HUES64 (cell line): ENCODE results near the gene TSC22D1.

Source experiments
- H3K27ac ChIP-seq: 2 replicates; pipeline ENCODE4 v1.7.0; 2013; ENCODE audit warnings: low read depth, low read length, inconsistent platforms
- H3K27me3 ChIP-seq: 2 replicates; pipeline ENCODE4 v1.6.1; 2013; ENCODE audit warnings: mild to moderate bottlenecking, low read length; ENCODE audit not compliant: insufficient read depth
- H3K36me3 ChIP-seq: 2 replicates; pipeline ENCODE4 v1.6.1; 2013; ENCODE audit warnings: mild to moderate bottlenecking, low read length; ENCODE audit not compliant: insufficient read depth
- H3K4me1 ChIP-seq: 2 replicates; pipeline ENCODE4 v1.6.1; 2013; ENCODE audit warnings: mild to moderate bottlenecking, low read length, moderate library complexity; ENCODE audit not compliant: insufficient read depth
- H3K4me3 ChIP-seq: 2 replicates; pipeline ENCODE4 v1.5.1; 2013; ENCODE audit warnings: mild to moderate bottlenecking, low read length, moderate library complexity
- H3K9ac ChIP-seq: 2 replicates; pipeline ENCODE4 v1.6.1; 2013; ENCODE audit warnings: mild to moderate bottlenecking, low read depth, low read length
- H3K9me3 ChIP-seq: 2 replicates; pipeline ENCODE4 v1.6.1; 2013; ENCODE audit warnings: low read depth, low read length; ENCODE audit not compliant: insufficient read depth
- WGBS: fragments of 150-250, 120-280 bp; methylation state at CpG from one replicate; pipeline ENCODE4 v1.1.7; 2013; ENCODE audit warnings: missing lambda C conversion rate; 5-methylcytosine and 5-hydroxymethylcytosine counted together

TSC22D1 gene

GRCh38 chr13:44425815-44426078 lies 150.4 kb downstream of the TSC22D1 start:
- WGBS = 87% methylated on average over 2 of the region's 2 CpGs
- no peaks in the 10 kb centered on the region for H3K27me3 ChIP-seq
- no peak overlapping the region for H3K27ac ChIP-seq
- H3K9ac ChIP-seq = no peak overlapping the region
- H3K4me1 ChIP-seq = peaks cover under 1% of the 10 kb centered on the region; the same call in 1 of the 2 replicates
- 0 out of 2 replicates have a peak, but pooled peaks cover 2% of the 10 kb centered on the region for H3K9me3 ChIP-seq
- H3K4me3 ChIP-seq = no peak overlapping the region
- no peaks in the 10 kb centered on the region for H3K36me3 ChIP-seq

- Histone ChIP-seq H3K4me3 (no peak overlapping the region), H3K9ac (no peak overlapping the region), H3K4me1 (peaks cover 5% of the 10 kb centered on the region; the same call in 1 of the 2 replicates), H3K27me3 (no peaks in the 10 kb centered on the region), H3K27ac (no peak overlapping the region), H3K9me3 (0 out of 2 replicates have a peak, but pooled peaks cover 2% of the 10 kb centered on the region), H3K36me3 (no peaks in the 10 kb centered on the region)
- WGBS = 84% methylated on average over 9 of the region's 9 CpGs
These were observed 150.9 kb downstream of the TSC22D1 start for GRCh38 chr13:44425041-44425814.

GRCh38 chr13:44423824-44424223 lies 152.3 kb downstream of the TSC22D1 start:
- no peak overlapping the region for H3K4me3 ChIP-seq
- no peak overlapping the region for H3K27ac ChIP-seq
- WGBS = 97% methylated on average over 5 of the region's 5 CpGs
- no peaks in the 10 kb centered on the region for H3K36me3 ChIP-seq
- H3K9me3 ChIP-seq = 0 out of 2 replicates have a peak, but pooled peaks cover 2% of the 10 kb centered on the region
- H3K27me3 ChIP-seq = no peaks in the 10 kb centered on the region
- H3K4me1 ChIP-seq = peaks cover 5% of the 10 kb centered on the region; the same call in 1 of the 2 replicates
- H3K9ac ChIP-seq = no peak overlapping the region

- H3K4me1 ChIP-seq = peaks cover 7% of the 10 kb centered on the region
- no peak overlapping the region for H3K9ac ChIP-seq
- no peak overlapping the region for H3K4me3 ChIP-seq
- H3K27me3 ChIP-seq = no peaks in the 10 kb centered on the region
- 93% methylated on average over 15 of the region's 15 CpGs for WGBS
- 0 out of 2 replicates have a peak, but pooled peaks cover 2% of the 10 kb centered on the region for H3K9me3 ChIP-seq
- H3K36me3 ChIP-seq = no peaks in the 10 kb centered on the region
- no peak overlapping the region for H3K27ac ChIP-seq
These were observed 153.1 kb downstream of the TSC22D1 start for GRCh38 chr13:44422755-44423643.

- Histone ChIP-seq H3K36me3 (no peaks in the 10 kb centered on the region), H3K4me1 (peaks cover 13% of the 10 kb centered on the region)
- 91% methylated on average over 2 of the region's 2 CpGs for WGBS
These were observed 154.1 kb downstream of the TSC22D1 start for GRCh38 chr13:44421853-44422525.

GRCh38 chr13:44420376-44421220 lies 155.5 kb downstream of the TSC22D1 start:
- peaks cover 25% of the 10 kb centered on the region for H3K4me1 ChIP-seq
- H3K4me3 ChIP-seq = no peak overlapping the region
- WGBS = 55% methylated on average over 15 of the region's 15 CpGs
- no peak overlapping the region; the same call in 1 of the 2 replicates for H3K27ac ChIP-seq
- no peaks in the 10 kb centered on the region for H3K9me3 ChIP-seq
- H3K27me3 ChIP-seq = no peaks in the 10 kb centered on the region
- H3K36me3 ChIP-seq = no peaks in the 10 kb centered on the region
- no peak overlapping the region for H3K9ac ChIP-seq

More at GRCh38 chr13:44421853-44422525, 154.1 kb downstream of the TSC22D1 start:
- H3K9me3 ChIP-seq = no peaks in the 10 kb centered on the region
- no peak overlapping the region for H3K4me3 ChIP-seq
- no peaks in the 10 kb centered on the region for H3K27me3 ChIP-seq
- H3K9ac ChIP-seq = no peak overlapping the region
- H3K27ac ChIP-seq = no peak overlapping the region

- H3K27me3 ChIP-seq = no peaks in the 10 kb centered on the region
- WGBS = 76% methylated on average over 7 of the region's 7 CpGs
- H3K4me3 ChIP-seq = no peak overlapping the region
- no peaks in the 10 kb centered on the region for H3K36me3 ChIP-seq
- no peak overlapping the region for H3K27ac ChIP-seq
- no peaks in the 10 kb centered on the region for H3K9me3 ChIP-seq
- H3K4me1 ChIP-seq = peaks cover 30% of the 10 kb centered on the region
- no peak overlapping the region for H3K9ac ChIP-seq
These were observed 158.3 kb downstream of the TSC22D1 start for GRCh38 chr13:44417876-44418275.

- H3K27ac ChIP-seq = no peak overlapping the region
- no peak overlapping the region for H3K9ac ChIP-seq
- H3K4me1 ChIP-seq = peaks cover 30% of the 10 kb centered on the region
- 71% methylated on average over 7 of the region's 8 CpGs for WGBS
- no peaks in the 10 kb centered on the region for H3K36me3 ChIP-seq
- H3K9me3 ChIP-seq = no peaks in the 10 kb centered on the region
- no peaks in the 10 kb centered on the region for H3K27me3 ChIP-seq
- no peak overlapping the region for H3K4me3 ChIP-seq
These were observed 158.7 kb downstream of the TSC22D1 start for GRCh38 chr13:44417446-44417845.

- Histone ChIP-seq H3K4me3 (no peak overlapping the region), H3K27me3 (no peaks in the 10 kb centered on the region), H3K4me1 (peaks cover 34% of the 10 kb centered on the region), H3K9me3 (no peaks in the 10 kb centered on the region), H3K9ac (no peak overlapping the region), H3K27ac (no peak overlapping the region), H3K36me3 (no peaks in the 10 kb centered on the region)
- 64% methylated on average over 6 of the region's 6 CpGs for WGBS
These were observed 159.4 kb downstream of the TSC22D1 start for GRCh38 chr13:44416744-44417143.

GRCh38 chr13:44416301-44416700 lies 159.8 kb downstream of the TSC22D1 start:
- H3K4me1 ChIP-seq = peaks cover 34% of the 10 kb centered on the region
- H3K27ac ChIP-seq = no peak overlapping the region
- no peak overlapping the region for H3K4me3 ChIP-seq
- H3K36me3 ChIP-seq = no peaks in the 10 kb centered on the region
- 71% methylated on average over 10 of the region's 10 CpGs for WGBS
- H3K9ac ChIP-seq = no peak overlapping the region
- no peaks in the 10 kb centered on the region for H3K9me3 ChIP-seq
- H3K27me3 ChIP-seq = no peaks in the 10 kb centered on the region
